WERI-Rb-1 (cell line): ENCODE measurements around the gene MB21D2.
A peak's percentile ranks its signal among the peaks of the same experiment; 100 is the strongest.

Experiments
- DNase-seq: peaks from one replicate; pipeline ENCODE4 v3.0.0-alpha.2; 2020
- H3K27ac ChIP-seq: fragments of 250-450 bp; sonication (Bioruptor Pico); 2 replicates; pipeline ENCODE4 v1.5.1; 2020; ENCODE audit warnings: mild to moderate bottlenecking, moderate library complexity
- H3K27me3 ChIP-seq: fragments of 250-450 bp; sonication (Bioruptor Pico); 2 replicates; pipeline ENCODE4 v1.5.1; 2021; ENCODE audit warnings: mild to moderate bottlenecking, low read depth, moderate library complexity; ENCODE audit not compliant: insufficient read depth, severe bottlenecking
- H3K36me3 ChIP-seq: fragments of 250-450 bp; sonication (Bioruptor Pico); 2 replicates; pipeline ENCODE4 v1.5.1; 2020; ENCODE audit warnings: mild to moderate bottlenecking, moderate library complexity
- H3K4me3 ChIP-seq: 2 replicates; pipeline ENCODE4 v1.5.1; 2011; ENCODE audit warnings: low read depth, mild to moderate bottlenecking, control low read depth, low read length
- H3K9me3 ChIP-seq: fragments of 250-450 bp; sonication (Bioruptor Pico); 2 replicates; pipeline ENCODE4 v1.5.1; 2021; ENCODE audit warnings: mild to moderate bottlenecking, moderate library complexity; ENCODE audit not compliant: severe bottlenecking
- CTCF ChIP-seq: IDR thresholded peaks from 2 replicates; pipeline ENCODE4 v1.5.1; 2011; ENCODE audit warnings: low read depth, mild to moderate bottlenecking, control low read depth, inconsistent platforms, low read length

Gene MB21D2

GRCh38 chr3:192915304-192915703, 2.4 kb downstream of the MB21D2 start:
- H3K36me3 ChIP-seq: no peaks in the 10 kb centered on the region
- TF ChIP-seq CTCF: peak; percentile 35; the same call in 1 of the 2 replicates
- peak; percentile 45 for DNase-seq
- H3K9me3 ChIP-seq: no peaks in the 10 kb centered on the region
- H3K4me3 ChIP-seq: no peak overlapping the region
- no peak overlapping the region for H3K27ac ChIP-seq
- H3K27me3 ChIP-seq: no peaks in the 10 kb centered on the region

DNA sequence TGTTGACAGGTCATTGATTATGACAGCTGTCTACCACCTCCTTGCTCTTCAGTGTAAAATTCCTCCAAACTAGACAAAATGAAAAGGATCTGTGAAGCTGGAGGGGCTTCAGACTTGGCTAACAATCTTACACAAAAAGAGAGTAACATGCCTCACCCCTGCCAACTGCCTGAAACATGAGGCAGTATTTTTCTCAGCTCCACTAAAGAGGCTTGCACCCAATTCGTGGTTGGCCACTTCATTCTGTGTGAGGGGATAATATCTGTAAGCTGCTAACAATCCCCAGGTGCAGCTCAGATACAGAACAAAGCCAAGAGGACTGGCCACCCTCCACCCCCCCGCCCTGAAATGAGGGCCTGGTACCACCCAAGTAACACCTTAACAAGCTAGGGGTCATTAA, 2.8 kb downstream of the MB21D2 start:
- no peak overlapping the region for H3K27ac ChIP-seq
- H3K27me3 ChIP-seq: no peaks in the 10 kb centered on the region
- no peak for TF ChIP-seq CTCF
- H3K9me3 ChIP-seq: no peaks in the 10 kb centered on the region
- DNase-seq: peak; percentile 21
- H3K4me3 ChIP-seq: no peak overlapping the region
- H3K36me3 ChIP-seq: no peaks in the 10 kb centered on the region

DNA sequence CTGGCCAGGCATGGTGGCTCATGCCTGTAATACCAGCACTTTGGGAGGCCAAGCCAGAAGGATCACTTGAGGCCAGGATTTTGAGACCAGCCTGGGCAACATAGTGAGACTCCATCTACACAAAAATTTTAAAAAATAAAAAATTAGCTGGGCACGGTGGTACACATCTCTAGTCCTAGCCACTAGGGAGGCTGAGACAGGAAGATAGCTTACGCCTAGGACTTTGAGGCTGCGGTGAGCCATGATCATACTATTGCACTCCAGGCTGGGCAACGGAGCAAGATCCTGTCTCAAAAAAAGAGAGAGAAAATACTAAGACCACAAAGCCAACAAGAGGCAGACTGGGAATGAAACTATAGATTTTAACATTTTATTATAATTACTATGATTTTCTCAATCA, 4.1 kb downstream of the MB21D2 start:
- H3K9me3 ChIP-seq: no peaks in the 10 kb centered on the region
- no peak for DNase-seq
- no peak overlapping the region for H3K27ac ChIP-seq
- TF ChIP-seq CTCF: no peak
- no peak overlapping the region for H3K4me3 ChIP-seq
- no peaks in the 10 kb centered on the region for H3K36me3 ChIP-seq
- no peaks in the 10 kb centered on the region for H3K27me3 ChIP-seq

- H3K27me3 ChIP-seq: no peaks in the 10 kb centered on the region
- H3K4me3 ChIP-seq: no peak overlapping the region
- no peaks in the 10 kb centered on the region for H3K9me3 ChIP-seq
- H3K36me3 ChIP-seq: no peaks in the 10 kb centered on the region
- TF ChIP-seq CTCF: no peak
- no peak for DNase-seq
- H3K27ac ChIP-seq: no peak overlapping the region
Observed at GRCh38 chr3:192911293-192911692, 6.4 kb downstream of the MB21D2 start.

DNA sequence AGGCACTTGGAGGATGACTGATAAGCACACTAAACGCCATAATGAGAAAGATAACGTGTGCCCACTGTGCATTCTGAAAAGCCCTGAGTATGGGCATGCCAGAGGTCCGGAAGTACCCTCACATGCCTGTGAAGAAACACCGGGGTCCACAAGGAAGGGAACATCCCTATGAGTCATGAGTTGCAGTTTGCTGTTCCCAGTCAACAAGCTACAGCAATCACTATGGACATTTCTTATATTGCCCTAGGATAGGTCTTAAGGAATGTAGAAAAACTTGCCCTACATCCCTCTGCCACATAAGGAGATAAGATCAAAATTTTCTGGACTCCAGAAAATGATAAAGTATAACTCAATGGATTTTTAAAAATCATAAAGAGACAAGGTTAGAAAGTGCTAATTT, 9.9 kb downstream of the MB21D2 start:
- DNase-seq: no peak

More for the DNA sequence above, 9.9 kb downstream of the MB21D2 start:
- no peaks in the 10 kb centered on the region for H3K27me3 ChIP-seq
- H3K27ac ChIP-seq: no peak overlapping the region
- no peaks in the 10 kb centered on the region for H3K9me3 ChIP-seq
- H3K4me3 ChIP-seq: no peak overlapping the region
- H3K36me3 ChIP-seq: no peaks in the 10 kb centered on the region
- TF ChIP-seq CTCF: no peak
